Colonic mucosa (tissue), 4 donors: ENCODE measurements around the gene FMR1. TPM values are rescaled to one million over a fixed set of nuclear protein-coding genes. Genes with fewer than 3 reads are reported as not detected.

ENCODE experiments used
- DNase-seq: peaks from one replicate; pipeline ENCODE4 v3.0.0-alpha.2; 2020
- H3K27ac ChIP-seq: fragments of 200-600 bp; one replicate; pipeline ENCODE4 v1.8.0; 2021
- H3K27me3 ChIP-seq: fragments of 200-600 bp; one replicate; pipeline ENCODE4 v1.8.0; 2021
- H3K36me3 ChIP-seq: fragments of 200-600 bp; one replicate; pipeline ENCODE4 v1.8.0; 2021
- H3K4me1 ChIP-seq: fragments of 200-600 bp; one replicate; pipeline ENCODE4 v1.8.0; 2021; ENCODE audit warnings: mild to moderate bottlenecking
- H3K4me3 ChIP-seq: fragments of 200-600 bp; one replicate; pipeline ENCODE4 v1.8.0; 2021
- H3K9ac ChIP-seq, 2 donors: one replicate each; pipeline ENCODE4 v1.7.0; 2013; ENCODE audit warnings: control low read depth in 2 of 2, low read depth in 2 of 2, low read length in 2 of 2
- H3K9me3 ChIP-seq: fragments of 200-600 bp; one replicate; pipeline ENCODE4 v1.8.0; 2021
- intact Hi-C: fragments of 100-400 bp; cut with DNase I; formaldehyde crosslinking; loops from one replicate; pipeline ENCODE4 v1.14.1; 2022
- total RNA-seq, 2 donors: library from RNA; stranded (reverse); fragmentation: NEBNext Ultra II Directional in 1 of 2; extraction: Animal tissue kit (Norgen Biotek cat#: 25700) in 1 of 2; gene quantifications; one replicate each; pipeline ENCODE4 v1.2.1, GENCODE V29; 2021
- TF ChIP-seq, protein P1 (sequence below): fragments of 200-600 bp; IDR thresholded peaks from one replicate; pipeline ENCODE4 v1.8.0; 2022; ENCODE audit warnings: antibody characterized with exemption, mild to moderate bottlenecking
- donor health status: healthy.
- donor health status: DM: no; HTN: no; CAD: no.
- donor health status: DM: no; HTN: no; CAD: no.

The FMR1 gene
- total RNA-seq, 2 donors from 2014 or later, result 39.3 to 45.0 TPM

GRCh38 chrX:147890756-147891155, 21.0 kb upstream of the FMR1 start:
- Histone ChIP-seq H3K4me1 (no peaks in the 10 kb centered on the region), H3K9me3 (no peaks in the 10 kb centered on the region), H3K27me3 (no peaks in the 10 kb centered on the region), H3K36me3 (no peaks in the 10 kb centered on the region), H3K9ac (no peak overlapping the region), H3K4me3 (no peak overlapping the region), H3K27ac (no peak overlapping the region)
- DNase-seq, result no peak
- TF ChIP-seq, protein P1, sequence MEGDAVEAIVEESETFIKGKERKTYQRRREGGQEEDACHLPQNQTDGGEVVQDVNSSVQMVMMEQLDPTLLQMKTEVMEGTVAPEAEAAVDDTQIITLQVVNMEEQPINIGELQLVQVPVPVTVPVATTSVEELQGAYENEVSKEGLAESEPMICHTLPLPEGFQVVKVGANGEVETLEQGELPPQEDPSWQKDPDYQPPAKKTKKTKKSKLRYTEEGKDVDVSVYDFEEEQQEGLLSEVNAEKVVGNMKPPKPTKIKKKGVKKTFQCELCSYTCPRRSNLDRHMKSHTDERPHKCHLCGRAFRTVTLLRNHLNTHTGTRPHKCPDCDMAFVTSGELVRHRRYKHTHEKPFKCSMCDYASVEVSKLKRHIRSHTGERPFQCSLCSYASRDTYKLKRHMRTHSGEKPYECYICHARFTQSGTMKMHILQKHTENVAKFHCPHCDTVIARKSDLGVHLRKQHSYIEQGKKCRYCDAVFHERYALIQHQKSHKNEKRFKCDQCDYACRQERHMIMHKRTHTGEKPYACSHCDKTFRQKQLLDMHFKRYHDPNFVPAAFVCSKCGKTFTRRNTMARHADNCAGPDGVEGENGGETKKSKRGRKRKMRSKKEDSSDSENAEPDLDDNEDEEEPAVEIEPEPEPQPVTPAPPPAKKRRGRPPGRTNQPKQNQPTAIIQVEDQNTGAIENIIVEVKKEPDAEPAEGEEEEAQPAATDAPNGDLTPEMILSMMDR, result no peak
- intact Hi-C loops, result no loop called here

DNA sequence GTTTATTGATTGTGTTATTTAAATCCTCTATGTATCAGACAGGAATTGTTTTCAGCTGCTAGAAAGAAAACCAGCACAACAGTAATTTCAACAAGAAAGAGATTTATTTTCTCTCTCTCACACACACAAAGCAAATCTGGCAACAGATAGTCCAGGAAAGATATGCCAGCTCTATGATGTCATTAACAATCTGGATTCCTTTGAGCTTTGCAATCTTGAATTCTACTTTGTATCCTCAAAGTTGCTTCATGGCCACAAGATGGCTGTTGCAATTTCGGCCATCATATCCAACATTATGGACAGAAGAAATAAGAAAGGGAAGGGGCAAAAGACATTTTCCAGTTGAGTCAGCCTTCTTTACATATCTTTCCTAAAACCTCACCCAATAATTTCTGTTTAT, 19.8 kb upstream of the FMR1 start:
- DNase-seq, result no peak

GRCh38 chrX:147893741-147894140, 18.0 kb upstream of the FMR1 start:
- TF ChIP-seq, protein P1, result no peak
- Histone ChIP-seq H3K4me1 (no peaks in the 10 kb centered on the region), H3K27ac (no peak overlapping the region), H3K4me3 (no peak overlapping the region), H3K27me3 (no peaks in the 10 kb centered on the region), H3K9me3 (no peaks in the 10 kb centered on the region), H3K9ac (no peak overlapping the region), H3K36me3 (no peaks in the 10 kb centered on the region)
- intact Hi-C loops, result no loop called here
- no peak for DNase-seq

More for the DNA sequence above, 19.8 kb upstream of the FMR1 start:
- TF ChIP-seq, protein P1, result no peak
- H3K9me3 ChIP-seq, result no peaks in the 10 kb centered on the region
- intact Hi-C loops, result no loop called here
- H3K27me3 ChIP-seq, result no peaks in the 10 kb centered on the region
- H3K4me1 ChIP-seq, result no peaks in the 10 kb centered on the region
- H3K27ac ChIP-seq, result no peak overlapping the region
- H3K36me3 ChIP-seq, result no peaks in the 10 kb centered on the region
- no peak overlapping the region for H3K4me3 ChIP-seq
- H3K9ac ChIP-seq, result no peak overlapping the region

DNA sequence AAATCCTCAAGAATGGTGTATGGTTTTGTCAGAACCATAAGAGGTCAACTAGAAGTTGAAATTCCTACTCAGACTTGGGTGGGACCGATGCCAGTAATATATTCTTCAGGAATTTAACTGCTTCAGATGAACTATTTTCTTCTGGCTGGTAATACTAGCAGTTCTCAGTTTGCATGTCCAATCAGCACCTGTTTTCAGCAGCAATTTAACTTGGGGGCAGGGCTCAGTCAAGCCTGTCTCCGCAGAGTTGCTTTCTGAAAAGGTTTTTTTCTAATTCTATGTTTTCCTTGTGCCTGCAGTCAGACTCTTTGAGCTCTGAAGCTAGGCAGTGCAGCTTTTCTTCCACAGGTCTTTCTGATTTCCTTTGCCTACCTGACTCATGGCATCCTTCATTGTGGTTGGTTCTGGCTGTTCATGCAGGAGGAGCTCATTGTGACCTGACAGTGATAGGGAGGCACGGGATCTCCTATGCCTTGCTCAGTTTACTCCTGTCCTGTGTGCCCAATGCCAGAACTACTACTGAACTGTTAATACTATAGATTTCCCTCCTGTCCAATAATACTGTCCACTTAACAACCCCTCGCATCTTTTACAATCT, 17.3 kb upstream of the FMR1 start:
- H3K4me3 ChIP-seq, result no peak overlapping the region
- no peaks in the 10 kb centered on the region for H3K9me3 ChIP-seq
- no peaks in the 10 kb centered on the region for H3K27me3 ChIP-seq
- no peaks in the 10 kb centered on the region for H3K4me1 ChIP-seq
- intact Hi-C loops, result no loop called here
- H3K36me3 ChIP-seq, result no peaks in the 10 kb centered on the region
- TF ChIP-seq, protein P1, result no peak
- no peak overlapping the region for H3K9ac ChIP-seq
- H3K27ac ChIP-seq, result no peak overlapping the region
- no peak for DNase-seq

- Histone ChIP-seq H3K27me3 (no peaks in the 10 kb centered on the region), H3K9me3 (no peaks in the 10 kb centered on the region), H3K4me1 (no peaks in the 10 kb centered on the region), H3K4me3 (no peak overlapping the region), H3K27ac (no peak overlapping the region), H3K36me3 (no peaks in the 10 kb centered on the region), H3K9ac (no peak overlapping the region)
- TF ChIP-seq, protein P1, result no peak
- DNase-seq, result no peak
- intact Hi-C loops, result no loop called here
These were observed 14.6 kb upstream of the FMR1 start for GRCh38 chrX:147897117-147897516.
